ENCODE data around the gene RBM6. TPM values are rescaled to one million over a fixed set of nuclear protein-coding genes. Genes with fewer than 3 reads are reported as not detected.

Gene RBM6
- total RNA-seq, 1 experiment from 2014 or later, result 118 TPM

DNA sequence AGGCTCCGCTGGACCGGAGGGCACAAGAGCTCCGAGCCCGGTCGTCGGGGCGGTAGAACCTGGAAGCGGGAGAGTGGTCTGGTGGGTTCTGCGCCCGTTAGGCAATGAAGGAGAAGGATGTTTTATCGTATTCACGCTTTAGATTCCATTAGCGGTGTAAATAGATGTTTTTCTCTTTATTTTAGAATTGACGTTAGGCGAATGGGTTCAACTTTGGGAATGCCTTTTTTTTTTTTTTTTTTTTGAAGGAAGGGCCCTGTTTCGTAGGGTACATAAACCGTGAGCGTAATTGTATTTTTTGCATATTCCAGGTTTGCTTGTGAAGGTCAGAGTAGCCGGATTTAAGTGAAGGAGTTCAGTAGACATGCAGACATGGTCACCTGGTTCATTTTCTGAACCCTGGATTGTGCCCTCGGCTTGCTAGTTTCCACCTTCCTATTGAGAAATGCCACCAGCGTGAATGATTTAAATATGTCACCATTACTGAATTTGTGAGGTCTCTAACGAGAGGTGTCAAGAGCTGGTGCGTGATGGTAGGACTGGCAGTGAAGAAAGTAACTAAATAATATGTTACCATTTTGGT, 808 bp downstream of the RBM6 start (continued):
- TF ChIP-seq, protein P1, sequence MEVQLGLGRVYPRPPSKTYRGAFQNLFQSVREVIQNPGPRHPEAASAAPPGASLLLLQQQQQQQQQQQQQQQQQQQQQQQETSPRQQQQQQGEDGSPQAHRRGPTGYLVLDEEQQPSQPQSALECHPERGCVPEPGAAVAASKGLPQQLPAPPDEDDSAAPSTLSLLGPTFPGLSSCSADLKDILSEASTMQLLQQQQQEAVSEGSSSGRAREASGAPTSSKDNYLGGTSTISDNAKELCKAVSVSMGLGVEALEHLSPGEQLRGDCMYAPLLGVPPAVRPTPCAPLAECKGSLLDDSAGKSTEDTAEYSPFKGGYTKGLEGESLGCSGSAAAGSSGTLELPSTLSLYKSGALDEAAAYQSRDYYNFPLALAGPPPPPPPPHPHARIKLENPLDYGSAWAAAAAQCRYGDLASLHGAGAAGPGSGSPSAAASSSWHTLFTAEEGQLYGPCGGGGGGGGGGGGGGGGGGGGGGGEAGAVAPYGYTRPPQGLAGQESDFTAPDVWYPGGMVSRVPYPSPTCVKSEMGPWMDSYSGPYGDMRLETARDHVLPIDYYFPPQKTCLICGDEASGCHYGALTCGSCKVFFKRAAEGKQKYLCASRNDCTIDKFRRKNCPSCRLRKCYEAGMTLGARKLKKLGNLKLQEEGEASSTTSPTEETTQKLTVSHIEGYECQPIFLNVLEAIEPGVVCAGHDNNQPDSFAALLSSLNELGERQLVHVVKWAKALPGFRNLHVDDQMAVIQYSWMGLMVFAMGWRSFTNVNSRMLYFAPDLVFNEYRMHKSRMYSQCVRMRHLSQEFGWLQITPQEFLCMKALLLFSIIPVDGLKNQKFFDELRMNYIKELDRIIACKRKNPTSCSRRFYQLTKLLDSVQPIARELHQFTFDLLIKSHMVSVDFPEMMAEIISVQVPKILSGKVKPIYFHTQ (CRISPR knock-in tag; IDR thresholded peaks at IDR 0.05), result no peak
- no peak for TF ChIP-seq SOX15 (CRISPR knock-in tag; IDR thresholded peaks at IDR 0.05)
- TF ChIP-seq, protein P2, sequence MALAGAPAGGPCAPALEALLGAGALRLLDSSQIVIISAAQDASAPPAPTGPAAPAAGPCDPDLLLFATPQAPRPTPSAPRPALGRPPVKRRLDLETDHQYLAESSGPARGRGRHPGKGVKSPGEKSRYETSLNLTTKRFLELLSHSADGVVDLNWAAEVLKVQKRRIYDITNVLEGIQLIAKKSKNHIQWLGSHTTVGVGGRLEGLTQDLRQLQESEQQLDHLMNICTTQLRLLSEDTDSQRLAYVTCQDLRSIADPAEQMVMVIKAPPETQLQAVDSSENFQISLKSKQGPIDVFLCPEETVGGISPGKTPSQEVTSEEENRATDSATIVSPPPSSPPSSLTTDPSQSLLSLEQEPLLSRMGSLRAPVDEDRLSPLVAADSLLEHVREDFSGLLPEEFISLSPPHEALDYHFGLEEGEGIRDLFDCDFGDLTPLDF (CRISPR knock-in tag; IDR thresholded peaks at IDR 0.05), result no peak
- no peak for TF ChIP-seq MYBL2 (CRISPR knock-in tag; IDR thresholded peaks at IDR 0.05)

DNA sequence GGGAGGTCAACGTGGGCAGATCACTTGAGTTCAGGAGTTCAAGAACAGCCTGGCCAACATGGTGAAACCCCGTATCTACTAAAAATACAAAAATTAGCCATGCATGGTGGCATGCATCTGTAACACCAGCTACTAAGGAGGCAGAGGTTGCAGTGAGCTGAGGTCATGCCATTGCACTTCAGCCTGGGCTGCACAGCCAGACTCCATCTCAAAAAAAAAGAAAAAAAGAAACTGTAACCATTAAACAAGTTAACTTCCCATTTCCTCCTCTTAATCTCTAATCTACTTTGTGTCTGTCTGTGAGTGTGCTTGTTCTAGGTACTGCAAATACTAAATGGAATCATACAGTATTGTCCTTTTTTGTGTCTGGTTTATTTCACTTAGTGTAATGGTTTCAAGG, 2.7 kb downstream of the RBM6 start:
- Mint-ChIP-seq H3K27ac (no peak overlapping the region), H3K36me3 (peaks cover 12% of the 10 kb centered on the region), H3K4me3 (no peak overlapping the region), H3K27me3 (ENCODE audit: low read depth) (no peaks in the 10 kb centered on the region), H3K4me1 (peaks cover 8% of the 10 kb centered on the region), H3K9me3 (peaks cover 6% of the 10 kb centered on the region; the same call in 1 of the 2 replicates)
- ATAC-seq (no peak), DNase-seq (ENCODE audit: low spot score) (no peak)
- POLR2A ChIA-PET, result no interaction called here
- CTCF ChIA-PET, result no interaction called here
- TF ChIP-seq, protein P3, sequence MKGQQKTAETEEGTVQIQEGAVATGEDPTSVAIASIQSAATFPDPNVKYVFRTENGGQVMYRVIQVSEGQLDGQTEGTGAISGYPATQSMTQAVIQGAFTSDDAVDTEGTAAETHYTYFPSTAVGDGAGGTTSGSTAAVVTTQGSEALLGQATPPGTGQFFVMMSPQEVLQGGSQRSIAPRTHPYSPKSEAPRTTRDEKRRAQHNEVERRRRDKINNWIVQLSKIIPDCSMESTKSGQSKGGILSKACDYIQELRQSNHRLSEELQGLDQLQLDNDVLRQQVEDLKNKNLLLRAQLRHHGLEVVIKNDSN (CRISPR knock-in tag; IDR thresholded peaks at IDR 0.05), result no peak
- TF ChIP-seq SOX15 (CRISPR knock-in tag; IDR thresholded peaks at IDR 0.05), result no peak
- TF ChIP-seq MXD4 (CRISPR knock-in tag; IDR thresholded peaks at IDR 0.05; ENCODE audit: borderline replicate concordance), result no peak
- no peak for TF ChIP-seq GRHL2 (CRISPR knock-in tag; IDR thresholded peaks at IDR 0.05; ENCODE audit: insufficient replicate concordance, severe bottlenecking)
- TF ChIP-seq ZNF232 (CRISPR knock-in tag; IDR thresholded peaks at IDR 0.05), result no peak
- no peak for TF ChIP-seq ZNF121 (CRISPR knock-in tag; IDR thresholded peaks at IDR 0.05)
- TF ChIP-seq, protein P4, sequence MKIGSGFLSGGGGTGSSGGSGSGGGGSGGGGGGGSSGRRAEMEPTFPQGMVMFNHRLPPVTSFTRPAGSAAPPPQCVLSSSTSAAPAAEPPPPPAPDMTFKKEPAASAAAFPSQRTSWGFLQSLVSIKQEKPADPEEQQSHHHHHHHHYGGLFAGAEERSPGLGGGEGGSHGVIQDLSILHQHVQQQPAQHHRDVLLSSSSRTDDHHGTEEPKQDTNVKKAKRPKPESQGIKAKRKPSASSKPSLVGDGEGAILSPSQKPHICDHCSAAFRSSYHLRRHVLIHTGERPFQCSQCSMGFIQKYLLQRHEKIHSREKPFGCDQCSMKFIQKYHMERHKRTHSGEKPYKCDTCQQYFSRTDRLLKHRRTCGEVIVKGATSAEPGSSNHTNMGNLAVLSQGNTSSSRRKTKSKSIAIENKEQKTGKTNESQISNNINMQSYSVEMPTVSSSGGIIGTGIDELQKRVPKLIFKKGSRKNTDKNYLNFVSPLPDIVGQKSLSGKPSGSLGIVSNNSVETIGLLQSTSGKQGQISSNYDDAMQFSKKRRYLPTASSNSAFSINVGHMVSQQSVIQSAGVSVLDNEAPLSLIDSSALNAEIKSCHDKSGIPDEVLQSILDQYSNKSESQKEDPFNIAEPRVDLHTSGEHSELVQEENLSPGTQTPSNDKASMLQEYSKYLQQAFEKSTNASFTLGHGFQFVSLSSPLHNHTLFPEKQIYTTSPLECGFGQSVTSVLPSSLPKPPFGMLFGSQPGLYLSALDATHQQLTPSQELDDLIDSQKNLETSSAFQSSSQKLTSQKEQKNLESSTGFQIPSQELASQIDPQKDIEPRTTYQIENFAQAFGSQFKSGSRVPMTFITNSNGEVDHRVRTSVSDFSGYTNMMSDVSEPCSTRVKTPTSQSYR (CRISPR knock-in tag; IDR thresholded peaks at IDR 0.05), result no peak
- no peak for TF ChIP-seq ZNF263 (CRISPR knock-in tag; IDR thresholded peaks at IDR 0.05; ENCODE audit: low read depth)
- TF ChIP-seq HMGA2 (CRISPR knock-in tag; IDR thresholded peaks at IDR 0.05), result no peak

DNA sequence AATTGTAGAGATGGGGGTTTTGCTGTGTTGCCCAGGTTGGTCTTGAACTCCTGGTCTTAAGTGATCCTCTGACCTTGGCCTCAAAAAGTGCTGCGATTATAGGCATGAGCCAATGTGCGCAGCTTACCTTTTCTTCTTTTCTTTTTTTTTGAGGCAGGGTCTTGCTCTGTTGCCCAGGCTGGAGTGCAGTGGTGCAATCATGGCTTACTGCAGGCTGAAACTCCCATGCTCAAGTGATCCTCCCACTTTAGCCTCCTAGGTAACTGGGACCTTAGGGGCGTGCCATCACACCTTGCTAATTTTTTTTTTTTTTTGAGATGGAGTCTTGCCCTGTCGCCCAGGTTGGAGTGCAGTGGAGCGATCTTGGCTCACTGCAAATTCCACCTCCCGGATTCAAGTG, 13.0 kb downstream of the RBM6 start:
- ChIA-PET POLR2A (interaction anchor here (0.6 kb wide), 1 partner anchor 8 kb away, joined by 5 read pairs; no protein-coding TSS in a partner anchor), CTCF (no interaction called here)
- Mint-ChIP-seq H3K36me3 (no peaks in the 10 kb centered on the region; the same call in 1 of the 2 replicates), H3K27ac (no peak overlapping the region), H3K27me3 (ENCODE audit: low read depth) (no peaks in the 10 kb centered on the region), H3K4me3 (no peak overlapping the region), H3K4me1 (no peaks in the 10 kb centered on the region), H3K9me3 (0 out of 2 replicates have a peak, but pooled peaks cover 3% of the 10 kb centered on the region)
- no peak for DNase-seq (ENCODE audit: low spot score)
- TF ChIP-seq, protein P5, sequence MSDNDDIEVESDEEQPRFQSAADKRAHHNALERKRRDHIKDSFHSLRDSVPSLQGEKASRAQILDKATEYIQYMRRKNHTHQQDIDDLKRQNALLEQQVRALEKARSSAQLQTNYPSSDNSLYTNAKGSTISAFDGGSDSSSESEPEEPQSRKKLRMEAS (CRISPR knock-in tag; IDR thresholded peaks at IDR 0.05), result no peak
- TF ChIP-seq ZNF121 (CRISPR knock-in tag; IDR thresholded peaks at IDR 0.05), result peak; percentile 74; the same call in 1 of the 2 replicates
- no peak for ATAC-seq
